Measurements from ENCODE around the gene C20orf204. TPM values are rescaled to one million over a fixed set of nuclear protein-coding genes. Genes with fewer than 3 reads are reported as not detected.

C20orf204 gene
- total and polyA plus RNA-seq, 10 of the 15 experiments (the other 5 are each of a cell fraction or from before 2014, with no cell fraction given) = 0.24 to 56.0 (median 12.4) TPM

GRCh38 chr20:64056889-64057627 lies 21.1 kb downstream of the C20orf204 start:
- Histone ChIP-seq H3K4me1 (ENCODE audit: control insufficient read depth, insufficient read depth, low read length) (peaks cover 48% of the 10 kb centered on the region), H3K4me2 (ENCODE audit: control insufficient read depth, insufficient read depth) (peak overlapping the region; percentile 90), H3K9ac (ENCODE audit: control insufficient read depth, insufficient read depth, low read length) (peak overlapping the region; percentile 42; the same call in 1 of the 2 replicates), H4K20me1 (ENCODE audit: control insufficient read depth, insufficient read depth) (no peaks in the 10 kb centered on the region), H3K27ac (ENCODE audit: control insufficient read depth, insufficient read depth) (peak overlapping the region; percentile 50), H3K9me3 (replicated peaks; ENCODE audit: control insufficient read depth, insufficient read depth, low read length) (no peaks in the 10 kb centered on the region), H2AFZ (ENCODE audit: control insufficient read depth, low read depth, low read length) (peak overlapping the region; percentile 78; the same call in 1 of the 2 replicates), H3K27me3 (replicated peaks in 1 of 2; ENCODE audit: control insufficient read depth in 2 of 2, insufficient read depth in 2 of 2, low read length in 1 of 2) (no peaks in the 10 kb centered on the region; a peak in 1 of 4 replicates), H3K36me3 (ENCODE audit: control insufficient read depth in 2 of 2, insufficient read depth in 2 of 2, low read length in 1 of 2) (no peaks in the 10 kb centered on the region), H3K4me3 (peak overlapping the region; percentile 35; the same call in 1 of the 2 replicates), H3K79me2 (ENCODE audit: control insufficient read depth, insufficient read depth, low read length) (no peaks in the 10 kb centered on the region; the same call in none of the 2 replicates)
- in situ Hi-C loops (cut with MboI) = no loop called here
- ChIA-PET CTCF (interaction anchor here (0.6 to 9.2 kb wide), 23 partner anchors 9 to 520 kb away, joined by 3 to 108 read pairs (median 4); partner anchors contain the start of genes PRPF6, PTK6, TPD52L2 and UCKL1), POLR2A (interaction anchor here (0.6 to 2.6 kb wide), 7 partner anchors 17 to 101 kb away, joined by 3 to 28 read pairs (median 4); partner anchors contain the start of genes PRPF6 and UCKL1), SMC1A (ENCODE audit: uncharacterized antibody, unreplicated experiment) (interaction anchor here (0.9 to 2.6 kb wide), 6 partner anchors 18 to 228 kb away, joined by 3 to 21 read pairs (median 4); partner anchors contain the start of genes C20orf204, PRPF6 and TPD52L2), RAD21 (ENCODE audit: unreplicated experiment) (interaction anchor here (0.6 to 7.1 kb wide), 10 partner anchors 17 to 519 kb away, joined by 3 to 78 read pairs (median 6); partner anchors contain the start of genes PRPF6, PTK6 and TPD52L2)
- intact Hi-C loops (cut with micrococcal nuclease; ENCODE audit: unreplicated experiment) = loop anchor here (2.0 to 10.0 kb wide), 4 partner anchors 18 to 192 kb away; partner anchors contain the start of genes ABHD16B, PRPF6, TPD52L2 and UCKL1
- peak; percentile 7 for ATAC-seq
- 64% methylated on average over 38 of the region's 39 CpGs for WGBS (ENCODE audit: insufficient coverage, insufficient replicate concordance, low lambda C conversion rate, missing lambda C conversion rate)
- DNase-seq (ENCODE audit: low read depth, low spot score) = no peak
- BruUV-seq (replicated peaks) = no TSS peak
- FAIRE-seq = no peak
- TF ChIP-seq REST (IDR thresholded peaks at IDR 0.05; ENCODE audit: low read depth, low read length) (no peak), POLR2A (IDR thresholded peaks at IDR 0.05; ENCODE audit: low read depth, low read length) (peak; percentile 45; the same call in 1 of the 2 replicates), RAD21 (IDR thresholded peaks at IDR 0.05; ENCODE audit: insufficient read depth, low read depth, low read length) (no peak), BHLHE40 (IDR thresholded peaks at IDR 0.05; ENCODE audit: borderline replicate concordance in 1 of 2, low read depth in 2 of 2, low read length in 1 of 2) (peak in 1 of 2 experiments; percentile 13; a peak in 2 of 4 replicates), ZBTB33 (IDR thresholded peaks at IDR 0.05) (peak; percentile 87; the same call in 1 of the 2 replicates), ZNF622 (IDR thresholded peaks at IDR 0.05) (no peak), RUNX3 (IDR thresholded peaks at IDR 0.05; ENCODE audit: low read length) (peak; percentile 23; the same call in 1 of the 2 replicates), MLLT1 (IDR thresholded peaks at IDR 0.05) (peak; percentile 98), POLR2AphosphoS5 (IDR thresholded peaks at IDR 0.05; ENCODE audit: low read length) (peak; percentile 28; the same call in 1 of the 2 replicates), IKZF2 (IDR thresholded peaks at IDR 0.05) (no peak), NBN (IDR thresholded peaks at IDR 0.05) (no peak), ATF3 (IDR thresholded peaks at IDR 0.05; ENCODE audit: borderline replicate concordance, extremely low read depth, low read depth, low read length) (no peak), YBX1 (IDR thresholded peaks at IDR 0.05) (no peak), CREB1 (IDR thresholded peaks at IDR 0.05; ENCODE audit: low read depth) (no peak)

Measured in GM12878 (cell line).